Stimulated activated CD8-positive, alpha-beta memory T cell treated with anti-CD3 and anti-CD28 coated beads, Interleukin-4, amount 100 ng/mL, for 4 hours (primary cell): ENCODE results near the gene PTTG1.
"Not testable (repeated sequence)": the region's sequence is repeated elsewhere in the genome, so short reads cannot be mapped to it uniquely, and the experiment has no call there.

Source experiments
- DNase-seq, 2 donors: peaks; one replicate each; pipeline ENCODE4 v3.0.0-alpha.2; 2020; ENCODE audit warnings: low read depth in 2 of 2, low spot score in 1 of 2

PTTG1 gene

DNA sequence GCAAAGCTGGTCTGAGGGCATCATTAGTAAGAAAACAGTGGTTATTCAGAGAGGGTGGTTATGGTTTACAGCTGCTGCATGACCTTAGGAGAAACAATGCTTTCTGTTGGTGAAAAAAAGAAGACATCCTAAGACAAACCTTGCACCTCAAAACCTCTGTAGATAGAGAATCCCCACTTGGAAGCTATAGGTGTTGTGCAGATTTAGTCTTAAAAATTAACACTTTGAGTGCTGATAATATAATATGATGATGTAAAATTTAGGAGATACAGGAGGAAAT is 1.4 kb upstream of the PTTG1 start:
- no peak for DNase-seq

DNA sequence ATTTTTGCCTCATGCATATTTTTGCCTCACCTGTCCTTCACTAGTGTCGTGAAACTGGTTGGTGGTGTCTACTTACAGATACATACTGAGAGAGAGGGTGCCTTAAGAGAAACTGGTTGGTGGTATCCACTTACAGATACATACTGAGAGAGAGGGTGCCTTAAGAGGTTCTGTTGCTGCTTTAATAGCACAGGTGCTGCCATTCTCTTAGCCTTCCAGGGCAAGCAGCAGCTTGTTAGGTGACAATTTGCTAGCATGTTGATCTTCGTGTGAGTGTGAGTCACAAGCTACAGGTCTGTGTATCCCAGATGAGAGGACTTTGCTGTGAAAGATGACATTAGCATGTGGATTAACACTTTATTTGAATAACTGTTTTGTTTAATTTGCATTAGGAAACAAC is 1.4 kb downstream of the PTTG1 start:
- no peak for DNase-seq

- DNase-seq: no peak
These were observed 6.0 kb downstream of the PTTG1 start for GRCh38 chr5:160427607-160428006.

DNA sequence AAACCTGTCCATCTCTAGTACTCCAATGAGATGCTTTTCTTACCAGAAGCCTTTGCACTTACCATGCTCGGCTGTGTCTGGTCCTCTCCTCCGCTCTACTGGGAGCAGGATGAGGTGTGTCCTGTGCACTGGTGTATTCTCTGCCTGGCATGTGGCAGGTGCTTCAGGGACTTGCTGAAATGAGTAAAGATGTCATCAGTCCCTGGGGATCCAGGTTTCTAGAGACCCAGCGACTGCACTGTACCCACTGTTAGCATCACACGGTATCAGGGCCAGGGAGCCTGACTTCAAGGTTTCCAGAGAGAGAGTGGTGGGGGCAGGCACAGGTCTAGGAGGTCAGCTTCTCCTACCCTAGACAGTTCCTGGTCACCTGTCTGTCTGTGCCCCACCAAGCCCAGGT is 10.5 kb downstream of the PTTG1 start:
- no peak for DNase-seq

DNA sequence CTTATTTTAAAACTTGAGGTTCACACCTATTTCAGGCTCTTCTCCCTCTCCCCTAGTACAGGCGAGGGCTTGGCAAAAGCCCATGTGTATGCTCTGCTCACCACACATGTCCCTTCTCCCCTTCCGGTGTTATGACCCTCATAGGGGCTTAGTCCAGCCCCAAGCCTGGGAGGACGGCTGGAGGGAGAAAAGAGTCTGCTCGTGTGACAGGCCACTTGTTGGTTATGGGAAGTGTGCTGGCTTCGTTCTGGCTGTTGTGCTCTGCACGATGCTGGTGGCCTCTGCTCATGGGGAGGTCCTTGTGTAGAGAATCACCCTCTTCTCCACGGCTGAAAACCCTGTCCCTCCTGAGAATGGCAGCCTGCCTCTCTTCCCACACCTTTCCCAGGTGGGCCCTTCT is 11.1 kb downstream of the PTTG1 start:
- DNase-seq: no peak

DNA sequence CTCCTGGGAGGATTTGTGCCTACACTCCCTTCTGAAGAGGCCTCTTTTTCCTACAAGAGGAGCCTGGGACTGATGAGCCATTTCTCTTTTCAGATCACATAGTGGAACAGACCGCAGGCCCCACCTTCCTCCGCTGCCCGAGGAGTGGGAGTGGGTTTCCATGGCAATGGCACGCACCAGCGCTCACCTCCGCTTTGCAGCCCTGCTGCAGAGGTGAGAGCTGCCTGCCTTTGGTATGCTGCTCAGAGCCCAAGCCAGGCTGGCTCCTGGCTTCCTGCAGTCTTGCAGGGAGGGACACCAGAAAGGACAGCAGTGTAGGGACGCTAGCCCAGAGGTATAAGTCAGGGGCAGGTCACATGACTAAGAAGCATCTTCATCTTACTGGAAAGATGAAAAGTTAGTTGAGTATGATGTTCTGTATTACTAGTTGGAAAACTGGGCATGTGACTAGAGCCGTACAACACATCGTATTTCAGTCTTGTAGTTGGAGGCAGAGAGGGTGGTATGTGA is 12.4 kb downstream of the PTTG1 start:
- no peak for DNase-seq

DNA sequence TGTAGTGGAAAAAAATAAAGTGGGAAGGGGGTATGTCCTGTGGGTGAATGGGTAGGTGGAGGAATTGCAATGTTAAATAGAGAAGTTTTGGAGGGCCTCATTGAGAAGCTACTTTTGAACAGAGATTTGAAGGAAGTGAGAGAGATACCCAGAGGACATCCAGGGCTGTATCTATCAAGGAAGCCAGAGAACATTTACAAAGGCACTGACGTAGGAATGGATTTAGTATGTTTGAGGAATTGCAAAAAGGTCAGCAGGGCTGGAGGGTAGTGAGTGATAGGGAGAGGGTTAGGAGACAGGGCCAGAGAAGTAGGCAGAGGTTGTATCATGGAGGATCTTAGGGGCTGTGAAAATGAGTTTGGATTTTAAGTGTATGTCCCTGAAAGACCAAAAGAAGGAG is 13.9 kb downstream of the PTTG1 start:
- DNase-seq: no peak

GRCh38 chr5:160436017-160436416 is 14.4 kb downstream of the PTTG1 start:
- DNase-seq: no peak

GRCh38 chr5:160436661-160437060 is 15.0 kb downstream of the PTTG1 start:
- DNase-seq: not testable (repeated sequence)

- DNase-seq: no peak
These were observed 15.6 kb downstream of the PTTG1 start for GRCh38 chr5:160437271-160437670.

DNA sequence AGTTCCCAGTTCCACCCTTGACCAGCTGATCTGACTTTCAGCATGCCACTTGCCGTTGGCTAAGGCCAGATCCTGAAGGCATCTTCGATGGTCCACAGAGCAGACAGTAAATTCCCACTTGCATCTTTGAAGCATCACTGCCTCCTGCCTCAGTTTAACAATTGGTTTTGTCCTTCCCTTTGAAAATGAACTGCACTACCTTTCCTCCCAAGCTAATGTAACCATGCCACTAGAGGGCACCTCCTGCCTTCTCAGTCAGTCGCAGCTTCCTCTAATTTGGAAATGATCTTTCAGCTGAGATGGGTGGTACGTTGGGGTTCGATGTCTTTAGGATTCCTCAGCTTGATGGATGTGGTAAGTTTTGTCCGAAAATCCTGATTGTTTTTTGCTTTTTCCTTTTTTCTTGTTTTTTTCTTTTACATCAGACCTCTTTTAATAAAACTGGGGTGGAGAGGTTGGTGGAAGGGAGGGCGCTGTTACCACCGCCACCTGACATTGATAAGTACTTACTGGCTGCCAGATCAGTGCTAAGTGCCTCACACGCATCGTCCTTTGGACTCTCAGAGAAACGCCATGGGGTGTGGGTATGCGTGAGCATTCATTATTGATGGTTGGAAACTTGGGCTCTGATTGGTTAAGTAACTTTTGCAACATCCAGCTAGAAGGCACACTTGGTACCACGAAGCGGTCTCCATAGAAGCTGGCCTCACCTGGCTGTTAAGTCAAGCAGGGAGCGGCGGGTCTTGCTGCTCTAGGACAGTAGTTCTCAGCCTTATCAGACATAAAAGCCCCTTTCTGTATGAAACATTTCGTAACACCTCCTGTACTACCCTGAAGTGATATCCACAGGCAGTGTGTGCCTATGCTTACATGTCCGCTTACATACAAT is 16.9 kb downstream of the PTTG1 start:
- peak; percentile 23 for DNase-seq

- DNase-seq: peak; percentile 77 to 93
These were observed 17.5 kb downstream of the PTTG1 start for GRCh38 chr5:160439205-160439600.

DNA sequence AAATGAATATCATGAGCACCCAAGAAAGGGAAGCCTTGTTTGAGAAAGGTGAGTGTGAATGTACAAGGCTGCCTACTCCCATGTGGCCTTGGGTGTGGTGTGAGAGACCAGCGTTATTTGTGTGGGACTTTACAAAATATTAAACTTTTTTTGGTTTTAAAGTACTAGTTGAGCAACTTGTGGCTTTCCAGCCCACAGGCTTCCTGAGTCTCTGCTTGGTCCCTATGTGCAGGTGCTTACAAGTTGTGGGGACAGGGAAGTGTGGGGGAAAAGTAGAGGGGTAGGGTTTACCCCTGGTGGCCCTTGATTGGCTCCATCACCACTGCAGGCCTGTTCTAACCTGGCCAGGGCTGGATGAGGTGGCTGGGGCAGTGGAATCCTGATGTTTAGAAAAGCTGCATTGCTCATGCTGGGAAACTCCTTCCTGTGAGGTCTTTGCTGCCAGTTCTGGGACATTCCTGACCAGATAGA is 19.7 kb downstream of the PTTG1 start:
- no peak for DNase-seq

- no peak for DNase-seq
These were observed 21.3 kb downstream of the PTTG1 start for GRCh38 chr5:160442824-160443431.

- DNase-seq: no peak
These were observed 22.8 kb downstream of the PTTG1 start for GRCh38 chr5:160444407-160444806.

- DNase-seq: no peak
These were observed 23.5 kb downstream of the PTTG1 start for GRCh38 chr5:160445132-160445531.

GRCh38 chr5:160445751-160446150 is 24.1 kb downstream of the PTTG1 start:
- DNase-seq: no peak

DNA sequence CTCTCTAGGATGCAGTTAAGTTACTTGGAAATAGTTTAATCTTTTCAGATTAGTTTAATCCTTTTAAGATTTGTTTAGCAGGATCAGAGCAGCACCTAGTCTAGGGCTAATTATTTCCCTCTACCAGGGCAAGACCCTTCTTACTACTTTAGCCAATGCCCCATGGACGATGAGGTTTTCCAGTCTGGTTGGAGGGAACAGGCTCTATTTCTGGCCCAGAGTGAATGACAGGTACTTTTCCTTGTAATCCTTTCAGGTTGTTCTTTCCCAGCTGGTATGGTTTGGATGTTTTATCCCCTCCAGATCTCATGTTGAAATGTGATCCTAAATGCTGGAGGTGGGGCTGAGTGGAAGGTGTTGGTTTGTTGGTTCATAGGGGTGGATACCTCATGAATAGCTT is 27.2 kb downstream of the PTTG1 start:
- DNase-seq: no peak

DNA sequence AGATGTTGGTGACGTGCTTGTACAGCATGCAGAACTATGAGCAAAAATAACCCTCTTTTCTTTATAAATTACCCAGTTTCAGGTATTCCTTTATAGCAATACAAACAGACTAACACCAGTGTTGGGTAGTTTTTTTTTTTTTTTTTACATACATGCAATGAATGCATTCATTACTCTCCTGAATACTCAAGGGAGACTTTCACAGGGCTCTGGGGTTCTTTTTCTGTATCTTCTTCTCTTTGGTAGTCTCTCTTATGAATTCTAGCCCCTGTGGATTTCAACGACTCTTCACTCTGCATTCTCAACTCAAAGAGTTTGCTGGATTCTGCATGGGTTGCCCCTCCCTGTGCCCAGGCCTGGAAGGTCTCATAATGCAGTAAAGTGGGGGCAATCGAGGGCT is 27.8 kb downstream of the PTTG1 start:
- no peak for DNase-seq

DNA sequence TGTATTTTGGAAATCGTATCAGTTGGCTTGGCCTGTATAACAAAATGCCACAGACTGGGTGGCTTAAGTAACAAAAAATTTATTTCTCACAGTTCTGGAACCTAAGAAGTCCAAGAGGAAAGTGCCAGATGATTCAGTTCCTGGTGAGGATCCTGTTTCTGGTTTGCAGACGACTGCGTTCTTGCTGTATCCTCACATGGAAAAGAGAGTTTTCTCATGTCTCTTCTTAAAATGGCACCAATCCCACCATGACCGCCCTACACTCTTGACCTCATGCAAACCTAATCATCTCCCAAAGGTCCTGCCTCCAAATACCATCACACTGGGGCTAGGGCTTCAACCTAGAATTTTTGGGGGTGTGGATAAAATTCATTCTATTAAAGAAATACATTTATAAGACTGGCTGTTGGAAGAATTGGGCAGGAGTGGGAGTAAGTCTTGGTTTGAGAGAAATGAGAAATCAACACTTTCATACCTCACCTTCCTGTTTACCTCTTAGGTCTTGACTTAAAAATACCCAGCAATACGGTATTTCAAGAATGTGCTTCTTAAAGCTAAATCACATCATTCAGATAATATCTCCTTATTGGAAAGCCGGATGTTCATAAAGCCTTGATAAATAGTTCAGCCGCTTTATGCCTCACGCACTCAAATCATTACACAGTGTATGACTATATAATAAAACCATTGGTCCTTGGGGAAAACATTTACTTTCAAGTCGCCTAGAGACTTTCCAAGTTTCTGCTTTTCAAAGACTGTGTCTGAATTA is 28.7 kb downstream of the PTTG1 start:
- no peak for DNase-seq

GRCh38 chr5:160451281-160451680 is 29.6 kb downstream of the PTTG1 start:
- no peak for DNase-seq

GRCh38 chr5:160452036-160452435 is 30.4 kb downstream of the PTTG1 start:
- no peak for DNase-seq
